ENCODE results near the gene CCDC87. TPM values are rescaled to one million over a fixed set of nuclear protein-coding genes. Genes with fewer than 3 reads are reported as not detected.

The CCDC87 gene, protein sequence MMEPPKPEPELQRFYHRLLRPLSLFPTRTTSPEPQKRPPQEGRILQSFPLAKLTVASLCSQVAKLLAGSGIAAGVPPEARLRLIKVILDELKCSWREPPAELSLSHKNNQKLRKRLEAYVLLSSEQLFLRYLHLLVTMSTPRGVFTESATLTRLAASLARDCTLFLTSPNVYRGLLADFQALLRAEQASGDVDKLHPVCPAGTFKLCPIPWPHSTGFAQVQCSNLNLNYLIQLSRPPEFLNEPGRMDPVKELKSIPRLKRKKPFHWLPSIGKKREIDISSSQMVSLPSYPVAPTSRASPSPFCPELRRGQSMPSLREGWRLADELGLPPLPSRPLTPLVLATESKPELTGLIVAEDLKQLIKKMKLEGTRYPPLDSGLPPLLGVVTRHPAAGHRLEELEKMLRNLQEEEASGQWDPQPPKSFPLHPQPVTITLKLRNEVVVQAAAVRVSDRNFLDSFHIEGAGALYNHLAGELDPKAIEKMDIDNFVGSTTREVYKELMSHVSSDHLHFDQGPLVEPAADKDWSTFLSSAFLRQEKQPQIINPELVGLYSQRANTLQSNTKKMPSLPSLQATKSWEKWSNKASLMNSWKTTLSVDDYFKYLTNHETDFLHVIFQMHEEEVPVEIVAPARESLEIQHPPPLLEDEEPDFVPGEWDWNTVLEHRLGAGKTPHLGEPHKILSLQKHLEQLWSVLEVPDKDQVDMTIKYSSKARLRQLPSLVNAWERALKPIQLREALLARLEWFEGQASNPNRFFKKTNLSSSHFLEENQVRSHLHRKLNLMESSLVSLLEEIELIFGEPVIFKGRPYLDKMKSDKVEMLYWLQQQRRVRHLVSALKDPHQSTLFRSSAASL
- total RNA-seq: 0.26 and 0.32 TPM in 2 replicates

DNA sequence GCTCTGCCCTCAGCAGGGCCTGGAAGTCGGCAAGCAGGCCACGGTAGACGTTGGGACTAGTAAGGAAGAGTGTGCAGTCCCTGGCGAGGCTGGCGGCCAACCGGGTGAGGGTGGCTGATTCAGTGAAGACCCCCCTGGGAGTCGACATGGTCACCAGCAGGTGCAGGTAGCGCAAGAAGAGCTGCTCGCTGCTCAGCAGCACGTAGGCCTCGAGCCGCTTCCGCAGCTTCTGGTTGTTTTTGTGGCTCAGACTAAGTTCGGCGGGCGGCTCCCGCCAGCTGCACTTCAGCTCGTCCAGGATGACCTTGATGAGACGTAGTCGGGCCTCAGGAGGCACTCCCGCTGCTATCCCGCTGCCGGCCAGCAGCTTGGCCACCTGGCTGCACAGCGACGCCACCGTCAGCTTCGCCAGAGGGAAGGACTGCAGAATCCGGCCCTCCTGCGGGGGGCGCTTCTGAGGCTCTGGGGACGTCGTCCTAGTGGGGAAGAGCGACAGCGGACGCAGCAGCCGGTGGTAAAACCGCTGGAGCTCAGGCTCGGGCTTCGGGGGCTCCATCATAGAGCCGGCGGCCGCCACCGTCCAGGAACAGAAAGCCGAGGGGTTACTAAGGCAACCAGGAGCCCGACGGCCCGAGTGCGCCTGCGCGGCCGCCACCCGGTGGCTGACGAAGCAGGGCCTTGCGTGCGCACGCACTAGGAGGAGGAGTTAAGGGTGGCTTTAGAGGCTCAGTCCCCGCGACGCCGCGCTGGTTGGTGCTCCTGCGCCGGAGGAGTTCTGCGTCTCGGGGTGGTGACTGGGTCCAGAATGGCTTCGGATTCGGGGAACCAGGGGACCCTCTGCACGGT is at the start of gene CCDC87, which contains the start of gene CCS:
Gene CCDC87 (minus strand): TSS at position 607 of the 846 bp plus-strand sequence. CDS start 48 bp downstream, at position 559.
Gene CCS (plus strand): TSS at position 729 of the 846 bp plus-strand sequence. CDS start 77 bp downstream, at position 806.

DNA sequence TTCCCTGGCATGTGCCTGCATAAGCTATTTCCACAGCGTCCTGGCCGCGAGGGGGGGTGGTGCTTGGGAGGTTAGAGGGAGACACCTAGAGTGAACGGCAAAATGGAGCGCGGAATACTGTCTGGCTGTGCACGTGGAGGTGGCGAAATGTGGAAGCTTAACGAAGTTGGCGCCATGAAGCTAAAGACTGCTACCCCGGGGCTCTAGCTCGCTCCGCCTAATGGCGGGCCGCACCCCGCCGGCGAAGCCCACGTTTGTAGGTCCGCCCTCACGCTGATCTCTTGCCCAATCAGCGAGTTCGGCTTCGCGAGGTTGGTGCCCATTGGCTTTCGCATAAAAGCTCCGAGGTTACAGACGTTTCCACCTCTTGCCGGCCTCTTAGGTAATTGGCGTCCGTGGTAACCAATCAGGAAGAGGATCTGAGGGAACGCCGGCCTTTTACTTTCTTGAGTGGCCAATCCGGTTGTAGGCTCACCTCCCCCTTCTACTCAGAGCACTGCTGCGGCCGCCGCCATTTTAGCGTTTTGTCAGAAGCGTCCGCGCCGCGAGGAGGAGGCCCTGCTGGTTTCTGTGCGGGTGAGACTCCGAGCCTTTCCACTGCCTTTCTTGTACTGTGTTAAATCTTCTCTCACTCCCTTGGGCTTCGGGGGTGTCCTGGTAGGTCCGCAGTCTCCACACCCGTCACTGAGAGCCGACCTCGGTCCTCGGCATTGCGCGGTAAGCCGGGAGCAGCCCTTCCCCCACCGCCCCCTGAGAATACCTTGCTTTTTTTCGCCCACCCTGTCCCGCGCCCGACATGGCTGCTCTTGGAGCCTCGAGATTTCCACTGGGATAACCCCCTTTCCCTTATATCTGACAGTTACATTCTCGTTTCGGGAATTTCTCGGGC is 45.6 kb upstream of the CCDC87 start, which contains the start of gene RBM4:
Gene RBM4 (plus strand): TSS at position 527 of the 889 bp plus-strand sequence. CDS start 1,009 bp downstream, outside the sequence.

DNA sequence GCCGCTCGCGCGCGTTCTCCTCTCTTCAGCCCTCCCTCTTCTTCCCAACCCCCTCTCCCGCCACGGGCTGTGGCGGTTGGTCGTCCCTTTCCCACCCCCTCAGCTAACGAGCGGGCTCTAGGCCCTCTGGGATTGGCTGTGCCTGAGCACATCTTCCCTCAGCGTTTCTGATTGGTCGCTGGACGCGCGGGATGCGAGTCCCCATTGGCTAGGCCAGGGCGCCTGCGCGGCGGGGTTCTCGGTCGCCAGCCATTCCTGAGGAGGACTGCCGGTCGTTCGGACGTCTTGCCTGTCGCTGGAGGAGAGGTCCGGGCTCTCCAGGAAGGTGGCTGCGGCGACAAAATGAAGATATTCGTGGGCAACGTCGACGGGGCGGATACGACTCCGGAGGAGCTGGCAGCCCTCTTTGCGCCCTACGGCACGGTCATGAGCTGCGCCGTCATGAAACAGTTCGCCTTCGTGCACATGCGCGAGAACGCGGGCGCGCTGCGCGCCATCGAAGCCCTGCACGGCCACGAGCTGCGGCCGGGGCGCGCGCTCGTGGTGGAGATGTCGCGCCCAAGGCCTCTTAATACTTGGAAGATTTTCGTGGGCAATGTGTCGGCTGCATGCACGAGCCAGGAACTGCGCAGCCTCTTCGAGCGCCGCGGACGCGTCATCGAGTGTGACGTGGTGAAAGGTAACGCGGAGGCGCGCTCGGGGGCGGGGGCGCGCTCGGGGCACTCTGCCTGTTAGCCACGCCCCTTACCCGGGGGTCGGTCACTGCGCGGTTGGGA is 23.7 kb upstream of the CCDC87 start, which contains the start of gene RBM14:
Gene RBM14 (plus strand): TSS at position 252 of the 776 bp plus-strand sequence. CDS start 91 bp downstream, at position 343.

DNA sequence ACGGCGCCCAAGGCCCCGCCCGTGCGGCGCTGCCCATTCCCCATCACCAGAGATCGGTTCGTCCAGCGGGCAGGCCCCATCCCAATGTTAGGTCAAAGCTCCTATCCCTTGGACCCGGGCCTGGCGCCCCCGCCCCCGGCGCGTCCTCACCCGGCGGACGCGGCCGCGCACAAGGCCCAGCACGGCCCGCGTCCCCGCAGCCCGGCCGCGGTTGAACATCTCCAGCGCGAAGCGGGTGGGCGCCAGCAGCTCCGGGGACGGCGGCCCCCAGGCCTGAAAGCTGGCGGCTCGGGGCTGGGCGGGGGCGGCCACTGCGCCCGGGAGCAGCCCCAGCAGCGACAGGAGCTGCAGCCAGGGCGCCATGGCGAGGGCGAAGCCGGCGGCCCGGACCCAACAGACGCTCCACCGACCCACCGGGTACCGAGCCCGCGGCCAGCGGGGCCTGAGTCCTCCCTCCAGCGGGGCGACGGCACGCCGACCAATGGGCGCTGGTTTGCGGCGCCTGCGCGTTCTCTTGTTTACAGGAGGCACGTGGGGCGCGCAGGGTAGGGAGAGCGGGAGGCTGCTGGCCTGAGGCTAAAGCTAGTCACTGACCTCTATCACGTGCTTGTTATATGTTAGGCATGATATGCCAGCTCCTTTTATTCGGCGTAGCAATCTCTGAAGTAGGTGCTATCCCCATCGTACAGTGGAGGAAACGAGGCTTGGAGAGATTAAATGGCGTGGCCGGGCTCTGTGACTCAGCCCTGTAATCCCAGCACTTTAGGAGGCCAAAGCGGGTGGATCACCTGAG is 24.5 kb downstream of the CCDC87 start, which contains the start of gene CTSF:
Gene CTSF (minus strand): TSS at position 483 of the 793 bp plus-strand sequence. CDS start 120 bp downstream, at position 363.

DNA sequence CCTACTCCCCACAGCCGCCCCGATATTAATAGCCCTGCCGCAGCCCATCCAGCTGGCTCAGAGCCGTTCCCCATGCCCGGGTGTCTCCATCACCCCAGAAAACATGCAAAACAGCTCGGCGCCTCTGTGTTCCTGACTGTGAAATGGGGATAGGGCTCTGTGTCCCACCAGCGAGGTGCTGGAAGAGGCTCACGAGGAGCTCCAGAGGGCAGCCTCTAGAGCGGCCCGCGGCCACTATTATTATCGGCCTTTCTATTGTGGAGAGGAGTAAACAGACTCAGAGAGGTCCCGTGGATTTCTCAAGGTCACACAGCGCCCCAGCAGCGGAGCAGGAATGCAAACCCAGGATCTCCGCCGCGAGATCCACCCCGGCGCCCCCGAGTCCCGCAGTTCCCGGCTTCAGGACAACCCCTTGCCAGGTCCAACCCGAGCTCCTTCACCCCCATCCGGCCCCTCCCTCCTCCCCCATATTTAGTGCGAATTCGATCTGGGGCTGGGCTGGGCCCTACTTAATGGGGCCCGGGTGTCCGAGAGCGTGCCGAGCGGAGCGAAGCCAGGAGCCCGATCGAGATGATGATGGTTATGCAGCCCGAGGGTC is 46.4 kb downstream of the CCDC87 start, which contains the start of gene ACTN3:
Gene ACTN3 (plus strand): TSS at position 536 of the 598 bp plus-strand sequence. CDS start 35 bp downstream, at position 571.

DNA sequence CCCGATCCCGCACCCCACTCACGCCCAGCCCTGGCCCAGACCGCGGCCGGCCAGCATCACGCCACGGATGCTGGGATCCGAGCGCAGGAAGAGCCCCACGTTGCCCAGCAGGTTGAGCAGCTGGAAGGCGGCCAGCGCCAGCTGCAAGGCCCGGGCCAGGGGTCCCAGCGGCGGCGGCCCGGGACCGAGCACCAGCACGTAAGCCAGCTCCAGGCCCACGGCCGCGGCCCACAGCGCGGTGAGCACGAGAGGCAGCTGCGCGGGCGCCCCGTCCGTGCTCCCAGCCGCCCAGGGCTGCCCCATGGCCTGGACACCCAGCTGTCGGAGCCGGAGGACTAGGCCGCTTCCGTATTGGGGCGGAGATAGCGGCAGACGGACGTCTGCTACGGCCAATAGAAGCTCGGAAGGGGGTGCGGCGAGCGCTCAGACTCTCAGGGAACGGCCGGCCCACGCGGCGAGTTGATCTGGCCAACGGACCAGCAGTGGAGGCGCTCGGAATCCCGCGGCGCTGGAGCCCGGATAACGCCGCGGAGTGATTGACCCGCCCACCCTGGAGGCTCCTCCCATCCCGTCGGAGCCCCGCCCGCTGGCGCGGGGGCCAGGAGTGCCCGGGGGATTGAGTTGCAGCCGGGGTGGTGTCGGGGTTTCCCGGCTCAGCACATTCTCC is 47.0 kb downstream of the CCDC87 start, which contains the start of gene ZDHHC24:
Gene ZDHHC24 (minus strand): TSS at position 348 of the 667 bp plus-strand sequence. CDS start 45 bp downstream, at position 303.

Other genes with a start within 250 kb of the CCDC87 start
- gene BRMS1, start 248.0 kb downstream of the CCDC87 start, total RNA-seq: 44.8 and 49.3 TPM in 2 replicates
- 24.6 and 41.6 TPM in 2 replicates for gene B4GAT1, start 245.4 kb downstream of the CCDC87 start, total RNA-seq
- gene SLC29A2, start 221.3 kb downstream of the CCDC87 start, total RNA-seq: 0.17 and 0.47 TPM in 2 replicates
- not detected in 2 replicates for gene NPAS4, start 172.0 kb downstream of the CCDC87 start, total RNA-seq
- 27.6 and 34.5 TPM in 2 replicates for gene MRPL11, start 154.2 kb downstream of the CCDC87 start, total RNA-seq
- 13.6 and 18.8 TPM in 2 replicates for gene PELI3, start 126.2 kb downstream of the CCDC87 start, total RNA-seq
- 31.9 and 42.6 TPM in 2 replicates for gene DPP3, start 112.6 kb downstream of the CCDC87 start, total RNA-seq
- 21.9 and 36.9 TPM in 2 replicates for gene BBS1, start 82.4 kb downstream of the CCDC87 start, total RNA-seq
- gene ZDHHC24, start 47.0 kb downstream of the CCDC87 start, total RNA-seq: 8.0 and 10.1 TPM in 2 replicates
- gene ACTN3, start 46.2 kb downstream of the CCDC87 start, total RNA-seq: 0.17 and 0.32 TPM in 2 replicates
- gene CTSF, start 24.5 kb downstream of the CCDC87 start, total RNA-seq: 28.1 and 42.4 TPM in 2 replicates
- gene CCS, start 122 bp upstream of the CCDC87 start, total RNA-seq: 72.0 and 81.9 TPM in 2 replicates
- gene RBM14, start 23.6 kb upstream of the CCDC87 start, total RNA-seq: 16.2 and 17.3 TPM in 2 replicates
- gene RBM4, start 45.6 kb upstream of the CCDC87 start, total RNA-seq: 118 and 174 TPM in 2 replicates
- gene RBM4B, start 84.8 kb upstream of the CCDC87 start, total RNA-seq: 29.3 and 60.4 TPM in 2 replicates
- gene SPTBN2, start 136.2 kb upstream of the CCDC87 start, total RNA-seq: 0.47 and 2.3 TPM in 2 replicates